Measurements from ENCODE around the gene LIMS1. TPM values are rescaled to one million over a fixed set of nuclear protein-coding genes. Genes with fewer than 3 reads are reported as not detected.
"Not testable (repeated sequence)": the region's sequence is repeated elsewhere in the genome, so short reads cannot be mapped to it uniquely, and the experiment has no call there.

Gene LIMS1
- total RNA-seq, 1 experiment from 2014 or later, result 56.2 TPM

- no peaks in the 10 kb centered on the region for H3K9me3 ChIP-seq (ENCODE audit: control insufficient read depth in 1 of 2, insufficient read depth in 1 of 2, low read depth in 1 of 2, low read length in 2 of 2)
- no peak for ATAC-seq
- no peaks in the 10 kb centered on the region for H3K9me2 ChIP-seq (ENCODE audit: insufficient read depth)
- no peak overlapping the region for H3K27ac ChIP-seq (ENCODE audit: low read depth, low read length)
- no peaks in the 10 kb centered on the region for H3K27me3 ChIP-seq (ENCODE audit: insufficient read depth, low read length)
- ChIA-PET CTCF (no interaction called here), RAD21 (ENCODE audit: low non-redundant PET in 1 of 2, low total read pairs in 2 of 2, uncharacterized antibody in 2 of 2, unreplicated experiment in 2 of 2) (no interaction called here), POLR2A (no interaction called here)
- no TSS peak for BruUV-seq (replicated peaks)
- intact Hi-C loops (cut with micrococcal nuclease), result no loop called here
- H3K79me2 ChIP-seq (ENCODE audit: insufficient read depth, low read length), result no peaks in the 10 kb centered on the region
- DNase-seq (ENCODE audit: low read depth, low spot score), result no peak
- no peak overlapping the region for H3K4me2 ChIP-seq (ENCODE audit: low read length)
- no peak overlapping the region for H2AFZ ChIP-seq (ENCODE audit: low read depth, low read length, poor library complexity, severe bottlenecking)
- no peak for TF ChIP-seq TCF7L2 (IDR thresholded peaks at IDR 0.05; ENCODE audit: borderline replicate concordance, extremely low read depth, insufficient read depth, insufficient read length)
- no peak for TF ChIP-seq POLR2AphosphoS5 (IDR thresholded peaks at IDR 0.05; ENCODE audit: low read depth, low read length)
- TF ChIP-seq YY1 (IDR thresholded peaks at IDR 0.05; ENCODE audit: extremely low read depth, insufficient replicate concordance, low read depth, low read length), result no peak
- TF ChIP-seq SRF (IDR thresholded peaks at IDR 0.05; ENCODE audit: low read depth), result no peak
- TF ChIP-seq ZFX (IDR thresholded peaks at IDR 0.05), result no peak
- TF ChIP-seq EZH2 (IDR thresholded peaks at IDR 0.05), result no peak
- TF ChIP-seq REST (IDR thresholded peaks at IDR 0.05; ENCODE audit: low read depth), result no peak
- TF ChIP-seq EZH2phosphoT487 (IDR thresholded peaks at IDR 0.05; ENCODE audit: borderline replicate concordance), result no peak
- no peak for TF ChIP-seq JUND (IDR thresholded peaks at IDR 0.05)
- no peak for TF ChIP-seq MAX (IDR thresholded peaks at IDR 0.05)
- no peak for TF ChIP-seq ATF3 (IDR thresholded peaks at IDR 0.05)
- no peak for TF ChIP-seq SP1 (IDR thresholded peaks at IDR 0.05; ENCODE audit: low read depth)
- no peak for TF ChIP-seq POLR2A (IDR thresholded peaks at IDR 0.05; ENCODE audit: borderline replicate concordance, extremely low read depth, insufficient read depth, insufficient read length)
- no peak for TF ChIP-seq ZNF274 (IDR thresholded peaks at IDR 0.05; ENCODE audit: low read depth, low read length)
- no peak for TF ChIP-seq ELF1 (IDR thresholded peaks at IDR 0.05; ENCODE audit: borderline replicate concordance, low read depth)
- TF ChIP-seq ZBTB33 (IDR thresholded peaks at IDR 0.05; ENCODE audit: extremely low read depth, insufficient replicate concordance, low read length), result no peak
- TF ChIP-seq FOSL1 (IDR thresholded peaks at IDR 0.05; ENCODE audit: low read depth), result no peak
- TF ChIP-seq CEBPB (IDR thresholded peaks at IDR 0.05; ENCODE audit: low read depth), result no peak
- H3K36me3 ChIP-seq (ENCODE audit: control insufficient read depth in 1 of 2, insufficient read depth in 2 of 2, low read length in 2 of 2), result peaks cover 4 to 15% of the 10 kb centered on the region in 2 experiments; a peak in 3 of 4 replicates
- no peaks in the 10 kb centered on the region for H4K20me1 ChIP-seq (ENCODE audit: insufficient read depth)
- H3K4me3 ChIP-seq (replicated peaks in 1 of 2; ENCODE audit: low read depth in 1 of 2, low read length in 2 of 2), result no peak overlapping the region
- no peaks in the 10 kb centered on the region for H3K4me1 ChIP-seq (ENCODE audit: control insufficient read depth in 1 of 2, insufficient read depth in 2 of 2, low read length in 2 of 2)
- H3K9ac ChIP-seq (ENCODE audit: low read length), result no peak overlapping the region
Observed at GRCh38 chr2:108492364-108492763, 41.9 kb upstream of the LIMS1 start.

GRCh38 chr2:108496167-108496566 lies 38.1 kb upstream of the LIMS1 start:
- H3K79me2 ChIP-seq (ENCODE audit: insufficient read depth, low read length); H3K4me3 ChIP-seq (replicated peaks in 1 of 2; ENCODE audit: low read depth in 1 of 2, low read length in 2 of 2); intact Hi-C loops (cut with micrococcal nuclease); ATAC-seq; RAD21 ChIA-PET (ENCODE audit: low non-redundant PET in 1 of 2, low total read pairs in 2 of 2, uncharacterized antibody in 2 of 2, unreplicated experiment in 2 of 2); BruUV-seq (replicated peaks); POLR2A ChIA-PET; H3K27ac ChIP-seq (ENCODE audit: low read depth, low read length); CTCF ChIA-PET; H3K4me1 ChIP-seq (ENCODE audit: control insufficient read depth in 1 of 2, insufficient read depth in 2 of 2, low read length in 2 of 2); H3K9me2 ChIP-seq (ENCODE audit: insufficient read depth); H3K9ac ChIP-seq (ENCODE audit: low read length); DNase-seq (ENCODE audit: low read depth, low spot score); H3K9me3 ChIP-seq (ENCODE audit: control insufficient read depth in 1 of 2, insufficient read depth in 1 of 2, low read depth in 1 of 2, low read length in 2 of 2); H3K36me3 ChIP-seq (ENCODE audit: control insufficient read depth in 1 of 2, insufficient read depth in 2 of 2, low read length in 2 of 2); H3K4me2 ChIP-seq (ENCODE audit: low read length); H2AFZ ChIP-seq (ENCODE audit: low read depth, low read length, poor library complexity, severe bottlenecking); H4K20me1 ChIP-seq (ENCODE audit: insufficient read depth); H3K27me3 ChIP-seq (ENCODE audit: insufficient read depth, low read length): not testable (repeated sequence)
